ENCODE data around the gene MOSPD3. TPM values are rescaled to one million over a fixed set of nuclear protein-coding genes. Genes with fewer than 3 reads are reported as not detected.

Gene MOSPD3
- polyA plus RNA-seq, 1 of the 3 experiments (the other 2 are of a cell fraction): 61.7 TPM

- no peaks in the 10 kb centered on the region for H4K20me1 ChIP-seq (ENCODE audit: insufficient read depth)
- 5% methylated on average over 47 of the region's 70 CpGs for WGBS (ENCODE audit: low lambda C conversion rate)
- H3F3A ChIP-seq (replicated peaks; ENCODE audit: insufficient read depth): peaks cover 42% of the 10 kb centered on the region
- H3K9me2 ChIP-seq: no peaks in the 10 kb centered on the region
- ChIA-PET POLR2A (interaction anchor here (1.1 to 3.7 kb wide), 6 partner anchors 8 to 167 kb away, joined by 3 to 63 read pairs (median 10); partner anchors contain the start of genes FBXO24, GNB2, LRCH4 and MOSPD3), CTCF (interaction anchor here (0.6 to 5.4 kb wide), 22 partner anchors 8 to 248 kb away, joined by 3 to 62 read pairs (median 4); partner anchors contain the start of genes ACTL6B, FBXO24, LRCH4 and MOSPD3)
- no peak for TF ChIP-seq EZH2phosphoT487 (IDR thresholded peaks at IDR 0.05; ENCODE audit: borderline replicate concordance, low read depth)
- TF ChIP-seq USF1 (IDR thresholded peaks at IDR 0.05; ENCODE audit: borderline replicate concordance, low read depth): no peak
- peak; percentile 37; the same call in 1 of the 2 replicates for TF ChIP-seq TCF12 (IDR thresholded peaks at IDR 0.05)
- TF ChIP-seq SIN3A (IDR thresholded peaks at IDR 0.05; ENCODE audit: borderline replicate concordance, low read depth, low read length): 0 out of 2 replicates have a peak, but pooled peaks have one; percentile 7
- 0 out of 2 replicates have a peak, but pooled peaks have one; percentile 13 for TF ChIP-seq PBX3 (IDR thresholded peaks at IDR 0.05)
- peak; percentile 45; the same call in 1 of the 2 replicates for TF ChIP-seq RXRA (IDR thresholded peaks at IDR 0.05; ENCODE audit: borderline replicate concordance, low read depth)
- TF ChIP-seq SMC3 (IDR thresholded peaks at IDR 0.05; ENCODE audit: low read depth, low read length): 0 out of 2 replicates have a peak, but pooled peaks have one; percentile 4
- peak; percentile 50; the same call in 1 of the 2 replicates for TF ChIP-seq TAF1 (IDR thresholded peaks at IDR 0.05; ENCODE audit: borderline replicate concordance, low read depth, low read length)
- TF ChIP-seq, protein P1, sequence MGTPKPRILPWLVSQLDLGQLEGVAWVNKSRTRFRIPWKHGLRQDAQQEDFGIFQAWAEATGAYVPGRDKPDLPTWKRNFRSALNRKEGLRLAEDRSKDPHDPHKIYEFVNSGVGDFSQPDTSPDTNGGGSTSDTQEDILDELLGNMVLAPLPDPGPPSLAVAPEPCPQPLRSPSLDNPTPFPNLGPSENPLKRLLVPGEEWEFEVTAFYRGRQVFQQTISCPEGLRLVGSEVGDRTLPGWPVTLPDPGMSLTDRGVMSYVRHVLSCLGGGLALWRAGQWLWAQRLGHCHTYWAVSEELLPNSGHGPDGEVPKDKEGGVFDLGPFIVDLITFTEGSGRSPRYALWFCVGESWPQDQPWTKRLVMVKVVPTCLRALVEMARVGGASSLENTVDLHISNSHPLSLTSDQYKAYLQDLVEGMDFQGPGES (IDR thresholded peaks at IDR 0.05; ENCODE audit: low read depth, low read length): no peak
- peak; percentile 93 for TF ChIP-seq POLR2AphosphoS5 (IDR thresholded peaks at IDR 0.05; ENCODE audit: low read depth, low read length)
- TF ChIP-seq, protein P2, sequence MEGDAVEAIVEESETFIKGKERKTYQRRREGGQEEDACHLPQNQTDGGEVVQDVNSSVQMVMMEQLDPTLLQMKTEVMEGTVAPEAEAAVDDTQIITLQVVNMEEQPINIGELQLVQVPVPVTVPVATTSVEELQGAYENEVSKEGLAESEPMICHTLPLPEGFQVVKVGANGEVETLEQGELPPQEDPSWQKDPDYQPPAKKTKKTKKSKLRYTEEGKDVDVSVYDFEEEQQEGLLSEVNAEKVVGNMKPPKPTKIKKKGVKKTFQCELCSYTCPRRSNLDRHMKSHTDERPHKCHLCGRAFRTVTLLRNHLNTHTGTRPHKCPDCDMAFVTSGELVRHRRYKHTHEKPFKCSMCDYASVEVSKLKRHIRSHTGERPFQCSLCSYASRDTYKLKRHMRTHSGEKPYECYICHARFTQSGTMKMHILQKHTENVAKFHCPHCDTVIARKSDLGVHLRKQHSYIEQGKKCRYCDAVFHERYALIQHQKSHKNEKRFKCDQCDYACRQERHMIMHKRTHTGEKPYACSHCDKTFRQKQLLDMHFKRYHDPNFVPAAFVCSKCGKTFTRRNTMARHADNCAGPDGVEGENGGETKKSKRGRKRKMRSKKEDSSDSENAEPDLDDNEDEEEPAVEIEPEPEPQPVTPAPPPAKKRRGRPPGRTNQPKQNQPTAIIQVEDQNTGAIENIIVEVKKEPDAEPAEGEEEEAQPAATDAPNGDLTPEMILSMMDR (IDR thresholded peaks at IDR 0.05): peak; percentile 59
- peak; percentile 49; the same call in 1 of the 2 replicates for TF ChIP-seq GABPA (IDR thresholded peaks at IDR 0.05; ENCODE audit: low read depth)
- TF ChIP-seq YY1 (IDR thresholded peaks at IDR 0.05; ENCODE audit: low read depth): no peak
- TF ChIP-seq, protein P3, sequence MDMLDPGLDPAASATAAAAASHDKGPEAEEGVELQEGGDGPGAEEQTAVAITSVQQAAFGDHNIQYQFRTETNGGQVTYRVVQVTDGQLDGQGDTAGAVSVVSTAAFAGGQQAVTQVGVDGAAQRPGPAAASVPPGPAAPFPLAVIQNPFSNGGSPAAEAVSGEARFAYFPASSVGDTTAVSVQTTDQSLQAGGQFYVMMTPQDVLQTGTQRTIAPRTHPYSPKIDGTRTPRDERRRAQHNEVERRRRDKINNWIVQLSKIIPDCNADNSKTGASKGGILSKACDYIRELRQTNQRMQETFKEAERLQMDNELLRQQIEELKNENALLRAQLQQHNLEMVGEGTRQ (IDR thresholded peaks at IDR 0.05; ENCODE audit: borderline replicate concordance, low read depth, low read length): no peak
- TF ChIP-seq MAX (IDR thresholded peaks at IDR 0.05; ENCODE audit: low read depth): peak; percentile 34; the same call in 1 of the 2 replicates
- TF ChIP-seq TEAD4 (IDR thresholded peaks at IDR 0.05; ENCODE audit: borderline replicate concordance, insufficient read depth): peak; percentile 38; the same call in 1 of the 2 replicates
- TF ChIP-seq NRF1 (IDR thresholded peaks at IDR 0.05; ENCODE audit: low read depth, low read length): 0 out of 2 replicates have a peak, but pooled peaks have one; percentile 6
- peak in 1 of 2 experiments; percentile 39; a peak in 1 of 4 replicates for TF ChIP-seq EP300 (IDR thresholded peaks at IDR 0.05; ENCODE audit: borderline replicate concordance in 1 of 2, low read depth in 1 of 2, low read length in 1 of 2)
- 0 out of 2 replicates have a peak, but pooled peaks have one; percentile 12 for TF ChIP-seq MXI1 (IDR thresholded peaks at IDR 0.05; ENCODE audit: low read depth, low read length)
- TF ChIP-seq, protein P4, sequence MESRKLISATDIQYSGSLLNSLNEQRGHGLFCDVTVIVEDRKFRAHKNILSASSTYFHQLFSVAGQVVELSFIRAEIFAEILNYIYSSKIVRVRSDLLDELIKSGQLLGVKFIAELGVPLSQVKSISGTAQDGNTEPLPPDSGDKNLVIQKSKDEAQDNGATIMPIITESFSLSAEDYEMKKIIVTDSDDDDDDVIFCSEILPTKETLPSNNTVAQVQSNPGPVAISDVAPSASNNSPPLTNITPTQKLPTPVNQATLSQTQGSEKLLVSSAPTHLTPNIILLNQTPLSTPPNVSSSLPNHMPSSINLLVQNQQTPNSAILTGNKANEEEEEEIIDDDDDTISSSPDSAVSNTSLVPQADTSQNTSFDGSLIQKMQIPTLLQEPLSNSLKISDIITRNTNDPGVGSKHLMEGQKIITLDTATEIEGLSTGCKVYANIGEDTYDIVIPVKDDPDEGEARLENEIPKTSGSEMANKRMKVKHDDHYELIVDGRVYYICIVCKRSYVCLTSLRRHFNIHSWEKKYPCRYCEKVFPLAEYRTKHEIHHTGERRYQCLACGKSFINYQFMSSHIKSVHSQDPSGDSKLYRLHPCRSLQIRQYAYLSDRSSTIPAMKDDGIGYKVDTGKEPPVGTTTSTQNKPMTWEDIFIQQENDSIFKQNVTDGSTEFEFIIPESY (IDR thresholded peaks at IDR 0.05; ENCODE audit: borderline replicate concordance, low read depth): no peak
- peak overlapping the region; percentile 69 for H2AFZ ChIP-seq (ENCODE audit: low read depth)
- H3K79me2 ChIP-seq (ENCODE audit: insufficient read depth): peaks cover 18% of the 10 kb centered on the region
- H3K9ac ChIP-seq: peak overlapping the region; percentile 69
- peak overlapping the region; percentile 69 to 97 for H3K27ac ChIP-seq (ENCODE audit: low read depth in 2 of 2, low read length in 1 of 2)
- H3K4me1 ChIP-seq (ENCODE audit: control insufficient read depth in 1 of 2, insufficient read depth in 2 of 2, low read depth in 1 of 2, low read length in 1 of 2): peaks cover 10 to 25% of the 10 kb centered on the region in 2 experiments; a peak in 3 of 4 replicates
- H3K4me2 ChIP-seq: peak overlapping the region; percentile 97
- H3K36me3 ChIP-seq (replicated peaks in 1 of 2; ENCODE audit: control insufficient read depth in 1 of 2, insufficient read depth in 2 of 2, low read length in 1 of 2): peaks cover 27 to 32% of the 10 kb centered on the region in 2 experiments
- H3K9me3 ChIP-seq: no peaks in the 10 kb centered on the region
- H3K27me3 ChIP-seq (ENCODE audit: insufficient read depth): no peaks in the 10 kb centered on the region
- peak; percentile 98 for DNase-seq
- peak overlapping the region; percentile 67 to 76 for H3K4me3 ChIP-seq (ENCODE audit: low read depth in 2 of 2, low read length in 1 of 2)
These were observed 8.0 kb upstream of the MOSPD3 start for GRCh38 chr7:100604028-100604975.

Data from SK-N-SH (cell line).